Left cardiac atrium (tissue), 4 donors: Measurements from ENCODE around the gene RDH5. TPM values are rescaled to one million over a fixed set of nuclear protein-coding genes. Genes with fewer than 3 reads are reported as not detected.

Source experiments
- ATAC-seq, 2 donors: fragments of 200-7000 bp; cut with Tn5 transposase; one replicate each; pipeline ENCODE4 v1.9.1; 2020; ENCODE audit warnings: mild to moderate bottlenecking in 2 of 2, moderate library complexity in 2 of 2
- DNase-seq: peaks from one replicate; pipeline ENCODE4 v3.0.0-alpha.2; 2020
- intact Hi-C, 2 donors: fragments of 100-400 bp; cut with DNase I; formaldehyde crosslinking; loops; one replicate each; pipeline versions ENCODE4 v1.14.1 to v1.15.1; 2022 to 2023
- total RNA-seq, 2 donors: library from RNA; stranded (reverse); fragmentation: NEBNext Ultra II Directional; extraction: Animal tissue kit (Norgen Biotek cat#: 25700); gene quantifications; one replicate each; pipeline ENCODE4 v1.2.1, GENCODE V29; 2021
- donor health status: DM: no; HTN: yes; CAD: no.
- donor health status: DM: no; HTN: yes; CAD: no; lungs with severe emphysema.
- donor health status: DM: yes; HTN: yes; CAD: no.
- donor health status: Dilated cardiomyopathy.

Gene RDH5
- total RNA-seq, 2 donors from 2014 or later = 29.5 to 38.1 TPM

- peak in 1 of 2 donors; percentile 5 for ATAC-seq
- intact Hi-C loops = no loop called here
Observed at GRCh38 chr12:55694651-55695050, 25.5 kb upstream of the RDH5 start.

DNA sequence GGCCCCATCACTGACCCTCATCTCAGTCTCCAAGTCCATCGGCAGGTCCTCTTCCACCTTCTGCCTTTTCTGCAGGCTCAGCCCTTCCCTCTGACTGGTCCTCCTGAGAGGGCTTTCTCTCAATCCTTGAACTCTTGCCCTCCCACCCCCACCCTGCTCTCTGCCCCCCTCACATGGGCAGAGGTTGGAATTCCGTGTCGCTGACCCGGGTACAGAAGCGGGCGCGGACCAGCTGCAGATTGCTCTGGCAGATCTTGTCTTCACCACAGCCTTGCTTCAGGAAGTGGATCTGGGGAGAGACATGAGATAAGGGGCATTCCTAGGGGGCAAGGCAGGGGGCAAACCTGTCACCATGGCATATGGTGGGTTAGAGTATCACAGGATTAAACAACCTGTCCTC is 24.8 kb upstream of the RDH5 start:
- DNase-seq (no peak), ATAC-seq (no peak)
- intact Hi-C loops = no loop called here

More at GRCh38 chr12:55694651-55695050, 25.5 kb upstream of the RDH5 start:
- no peak for DNase-seq

- DNase-seq (no peak), ATAC-seq (no peak)
- intact Hi-C loops = no loop called here
Observed at GRCh38 chr12:55696141-55696540, 24.1 kb upstream of the RDH5 start.

- DNase-seq (no peak), ATAC-seq (no peak)
- intact Hi-C loops = no loop called here
Observed at GRCh38 chr12:55696796-55697462, 23.3 kb upstream of the RDH5 start.

DNA sequence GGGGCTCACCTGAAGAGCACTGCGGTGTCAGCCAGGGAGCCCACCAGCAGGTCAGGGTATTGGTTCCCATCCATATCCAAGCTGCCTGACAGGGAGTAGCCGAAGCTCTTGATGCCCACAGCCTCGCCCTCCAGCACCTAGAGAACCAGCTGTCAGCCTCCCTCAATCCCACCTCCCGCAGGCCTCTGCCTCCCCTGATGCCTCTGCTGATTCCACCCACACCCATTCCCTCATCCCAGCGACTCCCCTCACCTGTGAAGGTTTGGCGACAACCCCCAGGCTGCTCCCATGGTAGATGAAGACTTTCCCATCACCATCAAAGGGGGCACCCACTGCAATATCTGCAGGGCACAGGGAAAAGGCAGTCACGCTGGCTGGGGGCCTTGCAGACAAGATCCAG is 22.5 kb upstream of the RDH5 start:
- ATAC-seq (no peak), DNase-seq (no peak)
- intact Hi-C loops = no loop called here

DNA sequence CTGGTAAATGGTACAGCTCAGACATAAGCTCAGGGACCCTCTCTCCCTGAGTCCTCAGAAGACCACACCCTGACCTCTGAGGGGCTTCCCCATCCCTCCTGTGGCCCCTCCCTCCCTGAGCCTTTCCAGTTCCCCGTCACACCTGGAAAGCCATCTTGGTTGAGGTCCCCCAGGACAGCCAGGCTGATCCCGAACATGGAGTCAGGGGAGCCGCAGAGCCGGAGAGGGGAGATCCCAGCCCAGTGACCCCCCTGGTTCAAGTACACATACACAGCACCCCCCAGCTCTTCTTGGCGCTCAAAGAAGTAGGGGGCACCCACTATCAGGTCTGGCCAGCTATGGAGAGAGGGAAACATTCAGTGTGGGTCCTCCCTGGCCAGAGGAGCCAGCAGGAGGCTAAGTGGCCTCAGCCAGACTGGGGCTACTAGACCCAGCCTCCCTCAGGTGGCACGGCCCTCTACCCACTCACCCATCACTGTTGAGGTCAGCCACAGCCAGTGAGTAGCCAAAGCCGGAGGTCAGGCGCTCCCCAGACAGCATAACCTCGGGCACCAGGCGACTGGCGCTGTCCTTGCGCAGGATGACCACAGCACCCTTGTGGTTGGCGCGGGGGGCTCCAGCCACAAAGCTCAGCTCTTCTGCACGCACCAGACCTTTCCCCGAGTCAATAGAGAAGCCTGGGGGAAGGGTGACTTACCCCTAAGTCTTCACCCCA is 21.8 kb upstream of the RDH5 start:
- ATAC-seq = no peak
- intact Hi-C loops = no loop called here
- no peak for DNase-seq

GRCh38 chr12:55698965-55699364 is 21.2 kb upstream of the RDH5 start:
- DNase-seq = no peak
- ATAC-seq = no peak
- intact Hi-C loops = no loop called here

- no peak for DNase-seq
- intact Hi-C loops = no loop called here
Observed at GRCh38 chr12:55699471-55700055, 20.6 kb upstream of the RDH5 start.

GRCh38 chr12:55700255-55701018 is 19.8 kb upstream of the RDH5 start:
- peak in 1 of 2 donors; percentile 27 for ATAC-seq
- intact Hi-C loops = no loop called here
- DNase-seq = no peak

More at GRCh38 chr12:55699471-55700055, 20.6 kb upstream of the RDH5 start:
- ATAC-seq = no peak

GRCh38 chr12:55702861-55703260 is 17.3 kb upstream of the RDH5 start:
- DNase-seq = peak; percentile 18
- intact Hi-C loops = no loop called here
- ATAC-seq = peak in 1 of 2 donors; percentile 0

GRCh38 chr12:55703288-55703687 is 16.9 kb upstream of the RDH5 start:
- DNase-seq = peak; percentile 48
- intact Hi-C loops = no loop called here
- ATAC-seq = peak; percentile 9 to 29

DNA sequence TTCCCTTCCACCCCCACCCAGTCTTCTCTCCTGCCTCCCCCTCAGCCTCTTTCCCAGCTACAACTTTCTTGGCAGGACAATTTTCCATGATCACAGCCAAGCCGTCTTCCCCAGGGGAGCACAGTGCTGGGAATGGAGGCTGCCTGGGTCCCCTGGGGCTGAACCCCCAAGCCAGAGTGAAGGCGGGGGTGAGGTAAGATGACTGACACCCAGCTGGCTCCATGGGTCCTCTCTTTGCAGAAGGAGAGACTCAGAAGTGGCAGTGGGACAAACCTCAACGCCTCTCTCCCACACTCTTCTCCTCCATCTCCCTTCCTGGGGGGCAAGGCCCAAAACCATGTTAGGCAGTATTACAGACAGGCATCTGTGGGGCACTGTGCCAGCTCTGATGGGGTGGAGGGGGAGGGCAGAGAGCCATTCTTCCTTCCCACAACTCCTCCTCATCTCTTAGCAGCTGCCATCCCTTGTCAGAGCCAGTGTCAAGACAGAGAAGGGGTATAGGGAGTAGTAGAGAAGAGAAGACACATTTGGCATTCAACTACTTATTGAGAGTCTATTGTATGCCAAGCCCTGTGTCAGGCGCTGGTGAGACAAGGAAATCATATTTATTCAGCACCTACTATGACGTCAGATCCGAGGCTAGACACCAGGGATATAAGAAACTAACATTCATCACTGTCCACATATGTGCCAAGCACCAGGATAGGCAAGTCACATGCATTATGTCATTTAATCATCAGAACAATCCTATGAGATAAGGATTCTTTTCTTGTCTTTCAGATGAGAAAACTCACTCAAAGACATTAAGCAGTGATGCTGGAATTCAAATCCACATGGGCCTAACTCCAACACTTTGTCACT is 16.1 kb upstream of the RDH5 start:
- intact Hi-C loops = no loop called here
- DNase-seq = peak; percentile 38
- peak; percentile 1 to 13 for ATAC-seq

GRCh38 chr12:55704824-55705718 is 15.1 kb upstream of the RDH5 start:
- intact Hi-C loops = no loop called here
- ATAC-seq (peak; percentile 2 to 6), DNase-seq (peak; percentile 26)

DNA sequence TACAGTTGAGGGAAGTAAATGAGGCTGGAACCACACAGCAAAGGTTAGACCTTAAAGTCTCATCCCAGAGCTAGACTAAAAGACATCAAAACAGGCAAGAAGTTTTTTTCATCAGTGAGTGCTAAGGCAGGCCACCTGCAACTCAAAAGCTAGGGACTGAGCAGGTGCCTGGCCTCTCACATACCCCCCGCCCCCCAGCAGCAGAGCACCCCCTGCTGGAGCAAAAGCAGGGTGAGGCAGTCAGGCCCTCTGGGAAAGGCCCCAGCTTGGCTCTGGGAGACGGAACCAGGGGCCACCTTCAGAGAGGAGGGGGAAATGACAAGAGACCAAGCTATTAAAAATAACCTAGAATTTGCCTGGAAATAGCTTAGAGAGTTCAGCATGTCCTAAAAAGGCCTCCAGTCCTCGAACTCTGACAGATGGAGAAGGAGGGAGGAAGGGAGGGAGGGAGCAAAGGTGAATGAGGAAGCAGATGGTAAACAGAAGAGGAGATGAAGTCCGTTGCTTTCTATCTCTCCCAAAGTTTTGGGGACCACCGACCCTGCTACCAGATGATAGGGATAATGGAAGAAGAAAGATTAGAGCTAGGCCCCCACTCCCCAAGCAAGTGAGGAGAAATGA is 14.3 kb upstream of the RDH5 start:
- intact Hi-C loops = no loop called here

DNA sequence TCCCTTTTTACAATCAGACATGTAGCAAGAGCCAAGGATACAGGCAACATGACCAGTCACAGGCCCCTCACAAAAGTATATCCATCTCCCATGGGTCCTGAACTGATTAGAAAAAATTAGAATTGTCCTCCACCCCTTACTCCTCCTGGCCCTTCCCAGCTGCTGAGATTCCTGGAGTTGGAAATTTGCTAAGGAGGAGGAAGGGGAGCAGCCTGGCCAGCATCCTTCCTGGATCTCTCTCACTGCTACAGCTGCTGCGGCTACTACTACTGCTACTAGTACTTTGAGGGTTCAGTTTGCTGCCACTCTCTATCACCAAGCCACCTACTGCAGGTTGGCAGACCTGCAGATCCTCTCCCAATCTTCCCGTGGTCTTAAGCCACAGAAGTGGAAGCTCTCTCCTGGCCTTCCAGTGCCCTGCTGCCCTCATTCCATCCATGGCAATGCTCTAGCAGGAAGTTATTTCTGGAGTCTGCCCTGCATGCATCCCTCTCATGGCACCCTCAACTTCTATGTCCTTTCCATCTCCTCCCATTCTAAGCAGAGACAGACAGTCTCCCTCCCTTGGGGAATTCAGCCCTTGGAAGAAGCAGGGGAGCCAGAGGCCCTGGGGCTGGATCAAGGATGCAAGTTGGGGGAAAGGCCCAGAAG is 13.5 kb upstream of the RDH5 start:
- ATAC-seq (no peak), DNase-seq (peak; percentile 16)
- intact Hi-C loops = no loop called here

More for the DNA sequence above, 14.3 kb upstream of the RDH5 start:
- DNase-seq = peak; percentile 19
- ATAC-seq = no peak

DNA sequence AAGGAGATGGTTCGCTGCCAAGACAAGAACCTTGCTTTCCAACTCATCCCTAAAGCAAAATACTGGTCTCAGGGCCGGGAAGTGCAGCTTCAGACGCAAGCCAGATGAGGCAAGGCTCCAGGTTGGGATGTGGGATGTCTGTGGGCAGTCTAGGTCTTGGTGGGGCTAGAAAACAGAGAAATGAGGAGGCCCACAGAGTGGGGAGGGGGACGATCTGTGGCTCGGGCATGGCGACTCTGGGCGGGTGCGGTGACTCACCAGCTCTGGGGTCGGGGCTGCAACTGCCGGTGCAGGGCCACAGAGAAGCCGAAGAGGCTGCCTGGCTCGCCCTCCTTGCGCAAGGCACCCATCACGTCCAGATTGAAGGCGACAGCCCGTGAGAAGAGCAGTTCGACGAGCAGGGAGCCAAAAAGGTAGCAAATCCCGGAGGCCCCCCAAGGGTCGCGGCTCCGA is 12.9 kb upstream of the RDH5 start:
- ATAC-seq (peak in 1 of 2 donors; percentile 8), DNase-seq (peak; percentile 41)
- intact Hi-C loops = no loop called here
